Measurements from ENCODE around the gene ACVR1.

ACVR1 gene

DNA sequence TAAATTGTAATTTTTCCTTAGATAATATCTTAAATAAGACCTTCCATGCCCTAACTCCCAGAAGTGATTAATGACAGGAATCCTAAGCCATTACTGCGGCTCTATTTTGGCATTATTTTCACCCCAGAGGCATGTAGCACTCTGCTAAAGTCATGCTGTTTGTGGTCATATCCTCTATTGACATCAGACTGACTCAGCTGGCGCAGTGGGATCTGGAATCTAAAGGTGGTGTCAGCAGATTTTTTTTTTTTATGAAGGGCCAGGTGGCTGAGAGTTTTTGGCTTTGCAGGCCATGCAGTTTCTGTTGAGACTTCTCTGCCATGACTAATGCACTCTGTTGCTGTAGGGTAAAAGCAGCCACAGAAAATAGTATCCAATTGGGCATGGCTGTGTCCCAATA, 183.4 kb downstream of the ACVR1 start:
- H3K4me2 ChIP-seq (ENCODE audit: low read length), result no peak overlapping the region
- TF ChIP-seq EZH2phosphoT487 (IDR thresholded peaks at IDR 0.05; ENCODE audit: borderline replicate concordance, low read length), result no peak
- TF ChIP-seq, protein P1, sequence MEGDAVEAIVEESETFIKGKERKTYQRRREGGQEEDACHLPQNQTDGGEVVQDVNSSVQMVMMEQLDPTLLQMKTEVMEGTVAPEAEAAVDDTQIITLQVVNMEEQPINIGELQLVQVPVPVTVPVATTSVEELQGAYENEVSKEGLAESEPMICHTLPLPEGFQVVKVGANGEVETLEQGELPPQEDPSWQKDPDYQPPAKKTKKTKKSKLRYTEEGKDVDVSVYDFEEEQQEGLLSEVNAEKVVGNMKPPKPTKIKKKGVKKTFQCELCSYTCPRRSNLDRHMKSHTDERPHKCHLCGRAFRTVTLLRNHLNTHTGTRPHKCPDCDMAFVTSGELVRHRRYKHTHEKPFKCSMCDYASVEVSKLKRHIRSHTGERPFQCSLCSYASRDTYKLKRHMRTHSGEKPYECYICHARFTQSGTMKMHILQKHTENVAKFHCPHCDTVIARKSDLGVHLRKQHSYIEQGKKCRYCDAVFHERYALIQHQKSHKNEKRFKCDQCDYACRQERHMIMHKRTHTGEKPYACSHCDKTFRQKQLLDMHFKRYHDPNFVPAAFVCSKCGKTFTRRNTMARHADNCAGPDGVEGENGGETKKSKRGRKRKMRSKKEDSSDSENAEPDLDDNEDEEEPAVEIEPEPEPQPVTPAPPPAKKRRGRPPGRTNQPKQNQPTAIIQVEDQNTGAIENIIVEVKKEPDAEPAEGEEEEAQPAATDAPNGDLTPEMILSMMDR (IDR thresholded peaks at IDR 0.05; ENCODE audit: low read depth, low read length, poor library complexity, severe bottlenecking), result no peak
- H3K9me3 ChIP-seq (ENCODE audit: control insufficient read depth, insufficient read depth, low read length), result no peaks in the 10 kb centered on the region
- H3K79me2 ChIP-seq (ENCODE audit: control insufficient read depth, low read length), result no peaks in the 10 kb centered on the region
- no peaks in the 10 kb centered on the region for H3F3A ChIP-seq (ENCODE audit: control insufficient read depth, insufficient read depth)
- H3K4me1 ChIP-seq (ENCODE audit: control insufficient read depth, low read length), result no peaks in the 10 kb centered on the region
- no peaks in the 10 kb centered on the region for H4K20me1 ChIP-seq (ENCODE audit: control insufficient read depth, insufficient read depth, low read depth, low read length)
- H3K36me3 ChIP-seq (ENCODE audit: control insufficient read depth, low read length), result no peaks in the 10 kb centered on the region
- H3K27me3 ChIP-seq (ENCODE audit: control insufficient read depth, low read length), result no peaks in the 10 kb centered on the region
- no peaks in the 10 kb centered on the region; the same call in 1 of the 2 replicates for H3K9me2 ChIP-seq (replicated peaks; ENCODE audit: control insufficient read depth, low read length)
- H3K27ac ChIP-seq (ENCODE audit: low read depth, low read length), result no peak overlapping the region
- H3K4me3 ChIP-seq (ENCODE audit: low read length), result no peak overlapping the region

DNA sequence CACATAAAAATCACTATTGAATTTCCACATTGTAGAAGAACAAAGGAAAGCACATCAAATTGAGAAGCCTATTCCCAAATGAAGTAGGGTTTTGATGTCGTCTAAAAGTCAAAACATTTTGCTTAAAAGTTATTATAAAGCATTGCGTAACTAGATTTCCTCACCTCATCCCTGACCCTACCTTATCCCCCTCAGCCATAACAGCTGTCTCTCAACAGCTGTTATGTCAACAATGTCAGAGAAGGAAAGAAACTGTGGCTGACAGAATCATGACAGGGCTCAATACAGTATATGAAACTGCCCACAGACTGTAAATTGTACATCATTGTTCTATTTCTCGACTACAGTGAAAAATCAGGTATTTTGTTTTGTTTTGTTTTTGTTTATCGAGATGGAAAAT, 184.4 kb downstream of the ACVR1 start:
- no peaks in the 10 kb centered on the region for H3K4me1 ChIP-seq (ENCODE audit: control insufficient read depth, low read length)
- H3K79me2 ChIP-seq (ENCODE audit: control insufficient read depth, low read length), result no peaks in the 10 kb centered on the region
- H4K20me1 ChIP-seq (ENCODE audit: control insufficient read depth, insufficient read depth, low read depth, low read length), result no peaks in the 10 kb centered on the region
- H3K9me2 ChIP-seq (replicated peaks; ENCODE audit: control insufficient read depth, low read length), result no peaks in the 10 kb centered on the region; the same call in 1 of the 2 replicates
- no peaks in the 10 kb centered on the region for H3K9me3 ChIP-seq (ENCODE audit: control insufficient read depth, insufficient read depth, low read length)
- no peak overlapping the region for H3K4me2 ChIP-seq (ENCODE audit: low read length)
- H3K36me3 ChIP-seq (ENCODE audit: control insufficient read depth, low read length), result no peaks in the 10 kb centered on the region
- no peaks in the 10 kb centered on the region for H3F3A ChIP-seq (ENCODE audit: control insufficient read depth, insufficient read depth)
- TF ChIP-seq, protein P1 (IDR thresholded peaks at IDR 0.05; ENCODE audit: low read depth, low read length, poor library complexity, severe bottlenecking), result no peak
- no peak for TF ChIP-seq EZH2phosphoT487 (IDR thresholded peaks at IDR 0.05; ENCODE audit: borderline replicate concordance, low read length)
- H3K27ac ChIP-seq (ENCODE audit: low read depth, low read length), result no peak overlapping the region
- H3K27me3 ChIP-seq (ENCODE audit: control insufficient read depth, low read length), result no peaks in the 10 kb centered on the region
- no peak overlapping the region for H3K4me3 ChIP-seq (ENCODE audit: low read length)

DNA sequence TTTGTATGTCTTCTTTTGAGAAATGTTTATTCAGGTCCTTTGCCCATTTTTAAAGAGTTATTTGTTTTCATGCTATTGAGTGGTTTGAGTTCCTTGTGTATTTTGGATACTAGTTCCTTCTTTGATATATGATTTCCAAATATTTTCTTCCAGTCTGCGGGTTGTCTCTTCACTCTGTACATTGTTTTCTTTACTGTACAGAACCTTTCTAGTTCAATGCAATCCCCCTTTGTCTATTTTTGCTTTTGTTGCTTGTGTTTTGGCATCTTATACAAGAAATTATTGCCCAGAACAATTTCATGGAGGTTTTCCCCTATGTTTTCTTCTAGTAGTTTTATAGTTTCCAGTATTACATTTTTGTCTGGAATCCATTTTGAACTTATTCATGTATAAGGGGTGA, 185.0 kb downstream of the ACVR1 start:
- Histone ChIP-seq H3K9me3 (ENCODE audit: control insufficient read depth, insufficient read depth, low read length) (no peaks in the 10 kb centered on the region), H3K27me3 (ENCODE audit: control insufficient read depth, low read length) (no peaks in the 10 kb centered on the region), H3K4me3 (ENCODE audit: low read length) (no peak overlapping the region), H3K4me1 (ENCODE audit: control insufficient read depth, low read length) (no peaks in the 10 kb centered on the region), H3K79me2 (ENCODE audit: control insufficient read depth, low read length) (no peaks in the 10 kb centered on the region), H3K4me2 (ENCODE audit: low read length) (no peak overlapping the region), H3K9me2 (replicated peaks; ENCODE audit: control insufficient read depth, low read length) (no peaks in the 10 kb centered on the region; the same call in 1 of the 2 replicates), H4K20me1 (ENCODE audit: control insufficient read depth, insufficient read depth, low read depth, low read length) (no peaks in the 10 kb centered on the region), H3F3A (ENCODE audit: control insufficient read depth, insufficient read depth) (no peaks in the 10 kb centered on the region), H3K36me3 (ENCODE audit: control insufficient read depth, low read length) (no peaks in the 10 kb centered on the region), H3K27ac (ENCODE audit: low read depth, low read length) (no peak overlapping the region)
- no peak for TF ChIP-seq EZH2phosphoT487 (IDR thresholded peaks at IDR 0.05; ENCODE audit: borderline replicate concordance, low read length)
- TF ChIP-seq, protein P1 (IDR thresholded peaks at IDR 0.05; ENCODE audit: low read depth, low read length, poor library complexity, severe bottlenecking), result no peak
